EH (cell line): Measurements from ENCODE around the gene GSE1.

Source experiments
- DNase-seq: peaks from one replicate; pipeline ENCODE4 v3.0.0-alpha.2; 2015; ENCODE audit warnings: low read depth

Gene GSE1

GRCh38 chr16:85607321-85607765 lies 5.8 kb upstream of the GSE1 start:
- DNase-seq = no peak

GRCh38 chr16:85607796-85608514 lies 5.2 kb upstream of the GSE1 start:
- no peak for DNase-seq

- DNase-seq = no peak
Observed at GRCh38 chr16:85608515-85608885, 4.6 kb upstream of the GSE1 start.

- no peak for DNase-seq
Observed at GRCh38 chr16:85608887-85609286, 4.2 kb upstream of the GSE1 start.

GRCh38 chr16:85609539-85609938 lies 3.6 kb upstream of the GSE1 start:
- DNase-seq = no peak

GRCh38 chr16:85610059-85610445 lies 3.1 kb upstream of the GSE1 start:
- DNase-seq = no peak

- DNase-seq = peak; percentile 94
Observed at GRCh38 chr16:85610446-85611193, 2.5 kb upstream of the GSE1 start.

- DNase-seq = peak; percentile 39
Observed at GRCh38 chr16:85611194-85611443, 2.0 kb upstream of the GSE1 start.

- DNase-seq = peak; percentile 85
Observed at GRCh38 chr16:85611444-85612190, 1.5 kb upstream of the GSE1 start.

GRCh38 chr16:85612191-85612800 lies 826 bp upstream of the GSE1 start:
- DNase-seq = peak; percentile 95

GRCh38 chr16:85613604-85614337 lies 649 bp downstream of the GSE1 start:
- peak; percentile 46 for DNase-seq

GRCh38 chr16:85614338-85615013 lies 1.4 kb downstream of the GSE1 start:
- no peak for DNase-seq

- DNase-seq = no peak
Observed at GRCh38 chr16:85615014-85615851, 2.1 kb downstream of the GSE1 start.

GRCh38 chr16:85615852-85616606 lies 2.9 kb downstream of the GSE1 start:
- peak; percentile 80 for DNase-seq

GRCh38 chr16:85616607-85617321 lies 3.6 kb downstream of the GSE1 start:
- no peak for DNase-seq

- no peak for DNase-seq
Observed at GRCh38 chr16:85617948-85618347, 4.8 kb downstream of the GSE1 start.

- DNase-seq = no peak
Observed at GRCh38 chr16:85618521-85618920, 5.4 kb downstream of the GSE1 start.

GRCh38 chr16:85619101-85619891 lies 6.2 kb downstream of the GSE1 start:
- DNase-seq = no peak
